Neural cell (in vitro differentiated cells): ENCODE results near the gene IRF7. TPM values are rescaled to one million over a fixed set of nuclear protein-coding genes. Genes with fewer than 3 reads are reported as not detected.

Experiments used
- H2AFZ ChIP-seq: fragments of 200-600, 300-800 bp; sonication (generic), shearing (Covaris generic); 2 replicates; pipeline ENCODE4 v1.6.0; 2014; ENCODE audit warnings: low read depth, mild to moderate bottlenecking, antibody characterized with exemption, low read length, moderate library complexity
- H3F3A ChIP-seq: fragments of 200-600 bp; shearing (Covaris generic); 2 replicates; pipeline ENCODE4 v1.6.1; 2016; ENCODE audit warnings: mild to moderate bottlenecking, moderate library complexity, mixed read lengths, antibody characterized with exemption, low read length; ENCODE audit not compliant: insufficient read depth, poor library complexity, severe bottlenecking
- H3K27ac ChIP-seq: fragments of 200-600, 300-800 bp; sonication (generic), shearing (Covaris generic); 2 replicates; pipeline ENCODE4 v1.5.1; 2014; ENCODE audit warnings: mild to moderate bottlenecking, low read length, moderate library complexity
- H3K27me3 ChIP-seq: fragments of 300-800, 200-600 bp; sonication (generic), shearing (Covaris generic); 2 replicates; pipeline ENCODE4 v1.6.0; 2014; ENCODE audit warnings: mild to moderate bottlenecking, low read depth, low read length, moderate library complexity; ENCODE audit not compliant: insufficient read depth
- H3K36me3 ChIP-seq: fragments of 300-800, 200-600 bp; sonication (generic), shearing (Covaris generic); 2 replicates; pipeline ENCODE4 v1.5.1; 2014; ENCODE audit warnings: mild to moderate bottlenecking, antibody characterized with exemption, low read length, moderate library complexity; ENCODE audit not compliant: insufficient read depth
- H3K4me2 ChIP-seq: fragments of 300-800, 200-600 bp; sonication (generic), shearing (Covaris generic); 2 replicates; pipeline ENCODE4 v1.6.0; 2014; ENCODE audit warnings: mild to moderate bottlenecking, low read length
- H3K4me3 ChIP-seq: fragments of 300-800, 200-600 bp; sonication (generic), shearing (Covaris generic); 2 replicates; pipeline ENCODE4 v1.5.1; 2014; ENCODE audit warnings: mild to moderate bottlenecking, low read length, moderate library complexity
- H3K79me2 ChIP-seq: fragments of 200-600 bp; shearing (Covaris generic); replicated peaks from 2 replicates; pipeline ENCODE4 v1.6.0; 2014; ENCODE audit warnings: mild to moderate bottlenecking, low read length, moderate library complexity; ENCODE audit not compliant: insufficient read depth
- H3K9ac ChIP-seq: fragments of 300-800, 200-600 bp; sonication (generic), shearing (Covaris generic); 2 replicates; pipeline ENCODE4 v1.6.1; 2016; ENCODE audit warnings: mild to moderate bottlenecking, low read length, mixed read lengths
- H3K9me2 ChIP-seq: fragments of 200-600 bp; shearing (Covaris generic); 2 replicates; pipeline ENCODE4 v1.6.1; 2016; ENCODE audit warnings: mild to moderate bottlenecking, low read length, mixed read lengths; ENCODE audit not compliant: insufficient read depth
- H3K9me3 ChIP-seq: fragments of 200-600, 300-800 bp; sonication (generic), shearing (Covaris generic); 2 replicates; pipeline ENCODE4 v1.6.1; 2016; ENCODE audit warnings: mild to moderate bottlenecking, mixed run types, low read length, moderate library complexity, mixed read lengths
- H4K20me1 ChIP-seq: fragments of 200-600 bp; shearing (Covaris generic); 2 replicates; pipeline ENCODE4 v1.6.1; 2016; ENCODE audit warnings: mild to moderate bottlenecking, mixed run types; ENCODE audit not compliant: insufficient read depth
- EP300 ChIP-seq: fragments of 450-650 bp; conservative IDR thresholded peaks from 2 replicates; pipeline ENCODE4 v1.6.1; 2014; ENCODE audit warnings: antibody characterized with exemption, mild to moderate bottlenecking, moderate library complexity; ENCODE audit not compliant: poor library complexity, severe bottlenecking
- EZH2 ChIP-seq: fragments of 200-600, 300-800 bp; shearing (Covaris generic), sonication (generic); IDR thresholded peaks from 2 replicates; pipeline ENCODE4 v1.6.1; 2014; ENCODE audit warnings: antibody characterized with exemption, low read length, borderline replicate concordance, mild to moderate bottlenecking; ENCODE audit not compliant: insufficient read depth, poor library complexity, severe bottlenecking
- MXI1 ChIP-seq: fragments of 450-650 bp; conservative IDR thresholded peaks from 2 replicates; pipeline ENCODE4 v1.6.1; 2014; ENCODE audit warnings: antibody characterized with exemption, mild to moderate bottlenecking; ENCODE audit not compliant: poor library complexity, severe bottlenecking
- POLR2AphosphoS5 ChIP-seq: IDR thresholded peaks from 2 replicates; pipeline ENCODE4 v1.6.1; 2012
- RAD21 ChIP-seq: fragments of 450-650 bp; conservative IDR thresholded peaks from 2 replicates; pipeline ENCODE4 v1.6.1; 2014; ENCODE audit warnings: antibody characterized with exemption, mild to moderate bottlenecking, moderate library complexity
- REST ChIP-seq: IDR thresholded peaks from 2 replicates; pipeline ENCODE4 v1.6.1; 2012; ENCODE audit warnings: borderline replicate concordance
- SMC3 ChIP-seq: fragments of 450-650 bp; conservative IDR thresholded peaks from 2 replicates; pipeline ENCODE4 v1.6.1; 2014; ENCODE audit warnings: antibody characterized with exemption, mild to moderate bottlenecking, moderate library complexity; ENCODE audit not compliant: poor library complexity
- TAF1 ChIP-seq: IDR thresholded peaks from 2 replicates; pipeline ENCODE4 v1.6.1; 2012; ENCODE audit warnings: low read depth
- polyA plus RNA-seq: library from polyadenylated mRNA; depleted of rRNA; stranded (reverse); fragments of >200 nt; gene quantifications from 2 replicates; pipeline ENCODE4 v1.2.3, GENCODE V29; 2014
- TF ChIP-seq, protein P1 (sequence below): fragments of 450-650 bp; IDR thresholded peaks from 2 replicates; pipeline ENCODE4 v1.5.1; 2014; ENCODE audit warnings: antibody characterized with exemption, mild to moderate bottlenecking, moderate library complexity; ENCODE audit not compliant: poor library complexity, severe bottlenecking

IRF7 gene
- polyA plus RNA-seq, 1 donor from 2014 or later = 1.1 TPM

DNA sequence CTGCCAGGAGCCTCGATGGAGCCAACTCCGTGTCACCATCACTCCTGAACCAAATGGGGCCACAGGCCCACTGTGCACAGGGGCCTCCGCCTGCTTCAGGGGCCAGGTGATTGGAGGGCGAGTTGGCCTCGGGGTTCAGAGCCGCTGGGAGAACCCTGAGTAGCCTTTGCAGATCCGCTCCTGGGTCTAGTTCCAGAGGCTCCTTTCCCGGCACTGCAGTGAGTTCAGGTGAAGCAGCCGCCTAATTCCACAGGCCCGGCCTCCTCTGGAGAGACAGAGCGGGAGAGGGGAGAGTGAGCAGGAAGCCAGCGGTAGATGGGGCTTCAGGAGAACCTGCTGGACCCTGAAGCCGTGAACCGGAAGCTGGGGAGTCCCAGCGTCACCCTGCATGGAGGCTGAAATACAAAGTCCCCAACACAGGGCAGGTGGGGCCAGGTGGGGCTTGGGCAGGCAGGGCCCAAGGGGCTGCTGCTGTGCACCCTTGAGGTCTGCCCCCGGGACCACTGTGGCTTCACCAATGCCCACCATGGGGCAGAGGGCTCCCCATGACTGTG is 43.9 kb upstream of the IRF7 start (continued):
- TF ChIP-seq EP300 = no peak
- no peak for TF ChIP-seq POLR2AphosphoS5
- TF ChIP-seq EZH2 = no peak

DNA sequence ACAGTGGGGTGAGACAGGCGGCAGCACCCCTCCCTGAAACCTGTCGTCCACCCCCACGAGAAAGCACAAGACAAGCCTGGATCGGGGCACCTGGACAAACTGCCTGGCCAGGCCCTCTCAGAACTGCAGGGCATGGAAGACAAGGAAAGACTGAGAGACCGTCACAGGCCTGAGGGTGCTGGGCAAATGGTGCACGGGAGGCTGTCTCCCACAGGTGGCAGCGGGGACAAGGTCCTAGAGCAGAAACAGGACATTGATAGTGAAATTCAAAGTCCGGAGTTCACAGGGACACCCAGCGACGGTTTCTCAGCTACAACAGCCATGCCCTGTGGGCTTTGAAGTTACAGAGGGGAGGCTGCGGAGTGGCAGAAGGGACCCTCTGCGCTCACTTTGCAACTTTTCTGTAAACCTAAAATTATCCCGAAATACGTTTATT is 42.0 kb upstream of the IRF7 start:
- Histone ChIP-seq H3K9me2 (no peaks in the 10 kb centered on the region), H3K4me2 (no peak overlapping the region), H3K27me3 (no peaks in the 10 kb centered on the region), H3K79me2 (no peaks in the 10 kb centered on the region), H4K20me1 (no peaks in the 10 kb centered on the region), H3K9ac (no peak overlapping the region), H3K4me3 (no peak overlapping the region), H3F3A (no peaks in the 10 kb centered on the region), H3K27ac (no peak overlapping the region), H3K36me3 (no peaks in the 10 kb centered on the region), H3K9me3 (no peaks in the 10 kb centered on the region), H2AFZ (no peak overlapping the region)
- no peak for TF ChIP-seq MXI1
- TF ChIP-seq, protein P1, sequence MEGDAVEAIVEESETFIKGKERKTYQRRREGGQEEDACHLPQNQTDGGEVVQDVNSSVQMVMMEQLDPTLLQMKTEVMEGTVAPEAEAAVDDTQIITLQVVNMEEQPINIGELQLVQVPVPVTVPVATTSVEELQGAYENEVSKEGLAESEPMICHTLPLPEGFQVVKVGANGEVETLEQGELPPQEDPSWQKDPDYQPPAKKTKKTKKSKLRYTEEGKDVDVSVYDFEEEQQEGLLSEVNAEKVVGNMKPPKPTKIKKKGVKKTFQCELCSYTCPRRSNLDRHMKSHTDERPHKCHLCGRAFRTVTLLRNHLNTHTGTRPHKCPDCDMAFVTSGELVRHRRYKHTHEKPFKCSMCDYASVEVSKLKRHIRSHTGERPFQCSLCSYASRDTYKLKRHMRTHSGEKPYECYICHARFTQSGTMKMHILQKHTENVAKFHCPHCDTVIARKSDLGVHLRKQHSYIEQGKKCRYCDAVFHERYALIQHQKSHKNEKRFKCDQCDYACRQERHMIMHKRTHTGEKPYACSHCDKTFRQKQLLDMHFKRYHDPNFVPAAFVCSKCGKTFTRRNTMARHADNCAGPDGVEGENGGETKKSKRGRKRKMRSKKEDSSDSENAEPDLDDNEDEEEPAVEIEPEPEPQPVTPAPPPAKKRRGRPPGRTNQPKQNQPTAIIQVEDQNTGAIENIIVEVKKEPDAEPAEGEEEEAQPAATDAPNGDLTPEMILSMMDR = no peak
- no peak for TF ChIP-seq RAD21
- TF ChIP-seq TAF1 = no peak
- no peak for TF ChIP-seq REST
- no peak for TF ChIP-seq EP300
- no peak for TF ChIP-seq POLR2AphosphoS5
- TF ChIP-seq SMC3 = no peak
- no peak for TF ChIP-seq EZH2

DNA sequence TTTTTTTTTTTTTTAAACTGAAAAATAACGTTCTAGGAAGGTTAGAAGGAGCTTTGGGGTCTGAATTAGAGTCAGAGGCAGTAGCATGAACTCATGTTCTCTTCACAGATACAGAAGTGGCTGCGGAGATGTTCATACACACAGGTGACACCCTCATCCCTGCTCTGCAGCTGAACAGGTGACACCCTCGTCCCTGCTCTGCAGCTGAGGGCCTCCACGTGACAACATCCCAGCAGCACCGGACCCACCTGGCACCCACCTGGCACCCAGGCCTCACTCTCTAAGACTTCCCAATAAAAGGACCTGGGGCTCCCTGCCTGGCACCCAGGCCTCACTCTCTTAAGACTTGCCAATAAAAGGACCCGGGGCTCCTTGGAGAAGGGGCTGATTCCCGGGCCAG is 41.1 kb upstream of the IRF7 start:
- no peaks in the 10 kb centered on the region for H3K9me2 ChIP-seq
- H3K79me2 ChIP-seq = no peaks in the 10 kb centered on the region
- no peaks in the 10 kb centered on the region for H3K27me3 ChIP-seq
- no peak overlapping the region for H3K27ac ChIP-seq
- no peaks in the 10 kb centered on the region for H4K20me1 ChIP-seq
- H3K9ac ChIP-seq = no peak overlapping the region
- no peaks in the 10 kb centered on the region for H3K36me3 ChIP-seq
- TF ChIP-seq RAD21 (no peak), MXI1 (no peak)
- no peak overlapping the region for H3K4me2 ChIP-seq
- no peaks in the 10 kb centered on the region for H3F3A ChIP-seq
- no peaks in the 10 kb centered on the region for H3K9me3 ChIP-seq
- no peak overlapping the region for H2AFZ ChIP-seq
- no peak overlapping the region for H3K4me3 ChIP-seq
